GM12878 (cell line): ENCODE results near the gene ST7. TPM values are rescaled to one million over a fixed set of nuclear protein-coding genes. Genes with fewer than 3 reads are reported as not detected.

Source experiments
- ATAC-seq: fragments of 200-7000 bp; cut with Tn5 transposase; 3 replicates; pipeline ENCODE4 v1.9.1; 2020; ENCODE audit warnings: mild to moderate bottlenecking, moderate library complexity
- BruUV-seq: library from RNA; stranded (reverse); fragments of 400-500 nt; replicated peaks from 2 replicates; lab custom pipeline; 2021; lab: Mats Ljungman, UMichigan
- CTCF ChIA-PET: fragments of 300-600 bp; sonication (Branson Sonifier 250); formaldehyde crosslinking; extraction: SDS; loops from one replicate; lab custom pipeline; 2021; ENCODE audit warnings: inconsistent platforms; lab: Yijun Ruan, JAX
- POLR2A ChIA-PET: fragments of 350-600 bp; formaldehyde crosslinking; extraction: SDS; loops from one replicate; lab custom pipeline; 2021; ENCODE audit warnings: inconsistent platforms; lab: Charles Lee
- RAD21 ChIA-PET: fragments of 300-600 bp; sonication (Branson Sonifier 250); formaldehyde crosslinking; loops from one replicate; lab custom pipeline; 2023; ENCODE audit warnings: antibody characterized with exemption; ENCODE audit not compliant: unreplicated experiment; lab: Charles Lee
- SMC1A ChIA-PET: fragments of 300-600 bp; sonication (Branson Sonifier 250); formaldehyde crosslinking; loops from one replicate; lab custom pipeline; 2023; ENCODE audit not compliant: unreplicated experiment, uncharacterized antibody; lab: Charles Lee
- DNase-seq: peaks from one replicate; pipeline ENCODE4 v3.0.0-alpha.2; 2011; ENCODE audit warnings: low read depth, low spot score
- FAIRE-seq: peaks from 3 replicates; lab custom pipeline; 2011; peaks lifted over from hg19 to GRCh38; lab: Jason Lieb, UNC
- H2AFZ ChIP-seq: 2 replicates; pipeline ENCODE4 v1.6.0; 2011; ENCODE audit warnings: low read depth, low read length, control low read depth; ENCODE audit not compliant: control insufficient read depth
- H3K27ac ChIP-seq: 2 replicates; pipeline ENCODE4 v1.5.1; 2011; ENCODE audit warnings: control low read depth; ENCODE audit not compliant: control insufficient read depth, insufficient read depth
- H3K27me3 ChIP-seq, 2 experiments: replicated peaks in 1 of 2; 2 replicates each; pipeline versions ENCODE4 v1.6.0 to v1.6.1; 2011; ENCODE audit warnings: low read length in 1 of 2; ENCODE audit not compliant: control insufficient read depth in 2 of 2, insufficient read depth in 2 of 2
- H3K36me3 ChIP-seq, 2 experiments: 2 replicates each; pipeline ENCODE4 v1.5.1; 2011; ENCODE audit warnings: low read length in 1 of 2; ENCODE audit not compliant: control insufficient read depth in 2 of 2, insufficient read depth in 2 of 2
- H3K4me1 ChIP-seq: 2 replicates; pipeline ENCODE4 v1.6.1; 2011; ENCODE audit warnings: mild to moderate bottlenecking, low read length, moderate library complexity, mixed read lengths; ENCODE audit not compliant: control insufficient read depth, insufficient read depth
- H3K4me2 ChIP-seq: 2 replicates; pipeline ENCODE4 v1.6.0; 2011; ENCODE audit warnings: control low read depth; ENCODE audit not compliant: control insufficient read depth, insufficient read depth
- H3K4me3 ChIP-seq: fragments of 200-600 bp; sonication (generic); 2 replicates; pipeline ENCODE4 v1.5.1; 2016
- H3K79me2 ChIP-seq: 2 replicates; pipeline ENCODE4 v1.6.0; 2011; ENCODE audit warnings: low read length; ENCODE audit not compliant: control insufficient read depth, insufficient read depth
- H3K9ac ChIP-seq: 2 replicates; pipeline ENCODE4 v1.8.0; 2011; ENCODE audit warnings: low read length, control low read depth, mixed read lengths; ENCODE audit not compliant: control insufficient read depth, insufficient read depth
- H3K9me3 ChIP-seq: replicated peaks from 3 replicates; pipeline ENCODE4 v1.5.1; 2011; ENCODE audit warnings: mild to moderate bottlenecking, low read length; ENCODE audit not compliant: control insufficient read depth, insufficient read depth
- H4K20me1 ChIP-seq: 2 replicates; pipeline ENCODE4 v1.6.0; 2011; ENCODE audit not compliant: control insufficient read depth, insufficient read depth
- CHD1 ChIP-seq: IDR thresholded peaks from 2 replicates; pipeline ENCODE4 v1.6.1; 2012; ENCODE audit warnings: low read depth, low read length, improper control_type of control experiment
- CREM ChIP-seq: IDR thresholded peaks from 2 replicates; pipeline ENCODE4 v1.6.1; 2014; ENCODE audit warnings: antibody characterized with exemption, low read depth
- CTCF ChIP-seq, 3 experiments: IDR thresholded peaks in 2 of 3; conservative IDR thresholded peaks in 1 of 3; 2 replicates each; pipeline ENCODE4 v1.5.1; 2011; ENCODE audit warnings: low read depth in 3 of 3, low read length in 3 of 3, mild to moderate bottlenecking in 3 of 3, control low read depth in 2 of 3, moderate library complexity in 2 of 3, inconsistent platforms in 1 of 3, mixed read lengths in 1 of 3; ENCODE audit not compliant: control insufficient read depth in 2 of 3, insufficient read depth in 1 of 3; ENCODE audit errors: extremely low read depth in 1 of 3
- GATAD2B ChIP-seq: fragments of 450-650 bp; conservative IDR thresholded peaks from 2 replicates; pipeline ENCODE4 v1.6.1; 2017; ENCODE audit warnings: low read depth, mild to moderate bottlenecking, moderate library complexity
- JUND ChIP-seq: IDR thresholded peaks from 2 replicates; pipeline ENCODE4 v1.6.1; 2012; ENCODE audit warnings: low read depth, mild to moderate bottlenecking, low read length, improper control_type of control experiment, moderate library complexity
- NFXL1 ChIP-seq: fragments of 450-650 bp; IDR thresholded peaks from 2 replicates; pipeline ENCODE4 v1.6.1; 2017; ENCODE audit warnings: antibody characterized with exemption, mild to moderate bottlenecking, borderline replicate concordance
- NFYA ChIP-seq: IDR thresholded peaks from 2 replicates; pipeline ENCODE4 v1.6.1; 2011; ENCODE audit warnings: low read depth, mild to moderate bottlenecking, low read length, improper control_type of control experiment, borderline replicate concordance
- POLR2A ChIP-seq: IDR thresholded peaks from 2 replicates; pipeline ENCODE4 v1.6.1; 2011; ENCODE audit warnings: low read depth, mild to moderate bottlenecking, low read length
- RAD51 ChIP-seq: fragments of 450-650 bp; IDR thresholded peaks from 2 replicates; pipeline ENCODE4 v1.6.1; 2016; ENCODE audit warnings: moderate library complexity, mild to moderate bottlenecking, inconsistent platforms
- RB1 ChIP-seq: fragments of 450-650 bp; formaldehyde crosslinking; IDR thresholded peaks from 2 replicates; pipeline ENCODE4 v1.6.1; 2017; ENCODE audit warnings: mild to moderate bottlenecking, borderline replicate concordance
- SIX5 ChIP-seq: IDR thresholded peaks from 2 replicates; pipeline ENCODE4 v1.6.1; 2011; ENCODE audit warnings: mild to moderate bottlenecking, low read depth, low read length, moderate library complexity; ENCODE audit not compliant: severe bottlenecking
- SUPT20H ChIP-seq: IDR thresholded peaks from 2 replicates; pipeline ENCODE4 v1.6.1; 2011; ENCODE audit warnings: low read depth, mild to moderate bottlenecking, low read length, moderate library complexity, borderline replicate concordance; ENCODE audit not compliant: control insufficient read depth
- ZBTB4 ChIP-seq: fragments of 450-650 bp; formaldehyde crosslinking; IDR thresholded peaks from 2 replicates; pipeline ENCODE4 v1.4.0; 2022; ENCODE audit warnings: mild to moderate bottlenecking, moderate library complexity
- ZNF274 ChIP-seq: IDR thresholded peaks from one replicate; pipeline ENCODE4 v1.8.0; 2011; ENCODE audit not compliant: insufficient read length, insufficient read depth
- WGBS: methylation state at CpG from one replicate; pipeline ENCODE4 v1.1.6; 2016; ENCODE audit warnings: low lambda C conversion rate; ENCODE audit not compliant: insufficient replicate concordance, insufficient coverage; ENCODE audit errors: missing lambda C conversion rate; 5-methylcytosine and 5-hydroxymethylcytosine counted together
- in situ Hi-C: fragments of 300-500 bp; cut with MboI; formaldehyde crosslinking; loops from 9 replicates; pipeline ENCODE4 v1.14.3; 2018; ENCODE audit warnings: mixed read lengths
- intact Hi-C: fragments of 100-400 bp; cut with micrococcal nuclease; formaldehyde crosslinking; loops from one replicate; pipeline ENCODE4 v1.14.2; 2022; ENCODE audit not compliant: unreplicated experiment
- polyA plus RNA-seq, 11 experiments: library from polyadenylated mRNA; depleted of rRNA in 4 of 11; unstranded in 6 of 11; stranded (reverse) in 5 of 11; fragments of >200 nt; fragmentation: Nextera tagmentation in 4 of 11; fragmentation: Illumina TruSeq in 1 of 11; extraction: Ambion mirVana in 4 of 11; extraction: Trizol in 1 of 11; gene quantifications; 1 replicate in 1 of 11; 2 replicates in 10 of 11; pipeline versions ENCODE4 v1.2.1 to v1.2.3, GENCODE V29; 2011 to 2016; ENCODE audit warnings: inconsistent platforms in 2 of 11, missing spikeins in 2 of 11, low read depth in 1 of 11
- total RNA-seq, 4 experiments: library from RNA; depleted of rRNA in 3 of 4; stranded (reverse); fragments of >200 nt in 3 of 4; fragmentation: Illumina TruSeq in 1 of 4; extraction: Trizol in 1 of 4; gene quantifications; 2 replicates each; pipeline versions ENCODE4 v1.2.1 to v1.2.3, GENCODE V29; 2013 to 2021
- TF ChIP-seq, protein P1 (sequence below): IDR thresholded peaks from 2 replicates; pipeline ENCODE4 v1.6.1; 2012; ENCODE audit warnings: low read depth, low read length, improper control_type of control experiment

The ST7 gene
- total and polyA plus RNA-seq, 10 of the 15 experiments (the other 5 are each of a cell fraction or from before 2014, with no cell fraction given), result 27.7 to 76.4 (median 53.6) TPM

- TF ChIP-seq JUND, result no peak
- TF ChIP-seq, protein P1, sequence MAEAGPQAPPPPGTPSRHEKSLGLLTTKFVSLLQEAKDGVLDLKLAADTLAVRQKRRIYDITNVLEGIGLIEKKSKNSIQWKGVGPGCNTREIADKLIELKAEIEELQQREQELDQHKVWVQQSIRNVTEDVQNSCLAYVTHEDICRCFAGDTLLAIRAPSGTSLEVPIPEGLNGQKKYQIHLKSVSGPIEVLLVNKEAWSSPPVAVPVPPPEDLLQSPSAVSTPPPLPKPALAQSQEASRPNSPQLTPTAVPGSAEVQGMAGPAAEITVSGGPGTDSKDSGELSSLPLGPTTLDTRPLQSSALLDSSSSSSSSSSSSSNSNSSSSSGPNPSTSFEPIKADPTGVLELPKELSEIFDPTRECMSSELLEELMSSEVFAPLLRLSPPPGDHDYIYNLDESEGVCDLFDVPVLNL, result no peak
- TF ChIP-seq NFXL1, result no peak
- TF ChIP-seq SIX5, result no peak
- TF ChIP-seq RAD51, result no peak
- no peak for TF ChIP-seq CREM
- no peak for TF ChIP-seq NFYA
- no peak for TF ChIP-seq RB1
- TF ChIP-seq ZNF274, result no peak
- no peak for TF ChIP-seq CHD1
- no peak for TF ChIP-seq SUPT20H
- no peak for TF ChIP-seq CTCF (IDR thresholded peaks at IDR 0.05 in 2 of 3, conservative IDR thresholded peaks at IDR 0.05 in 1 of 3; ENCODE audit: control insufficient read depth in 2 of 3, extremely low read depth in 1 of 3, insufficient read depth in 1 of 3, low read depth in 3 of 3, low read length in 3 of 3)
- no peak for TF ChIP-seq ZBTB4 (CRISPR knock-in tag)
- TF ChIP-seq POLR2A, result no peak
- no peak for TF ChIP-seq GATAD2B
- H3K4me1 ChIP-seq, result peaks cover 18% of the 10 kb centered on the region
- FAIRE-seq, result no peak
- ChIA-PET SMC1A (interaction anchor here (0.7 to 0.9 kb wide), 2 partner anchors 55 to 77 kb away, joined by 3 read pairs; no protein-coding TSS in a partner anchor), POLR2A (interaction anchor here (0.7 kb wide), 1 partner anchor 14 kb away, joined by 6 read pairs; no protein-coding TSS in a partner anchor), CTCF (no interaction called here), RAD21 (no interaction called here)
- no peak for DNase-seq
- peaks cover 0 to 4% of the 10 kb centered on the region in 2 experiments; a peak in 3 of 4 replicates for H3K36me3 ChIP-seq
- no peak overlapping the region for H3K27ac ChIP-seq
- in situ Hi-C loops (no loop called here), intact Hi-C loops (no loop called here)
- WGBS, result 83% methylated on average over 3 of the region's 3 CpGs
- peaks cover 42% of the 10 kb centered on the region for H3K79me2 ChIP-seq
- no peak overlapping the region for H2AFZ ChIP-seq
- no peak overlapping the region for H3K9ac ChIP-seq
- H4K20me1 ChIP-seq, result no peaks in the 10 kb centered on the region
- no peaks in the 10 kb centered on the region for H3K27me3 ChIP-seq
- BruUV-seq, result no TSS peak
- H3K4me2 ChIP-seq, result no peak overlapping the region
- no peak for ATAC-seq
- no peaks in the 10 kb centered on the region; the same call in 1 of the 3 replicates for H3K9me3 ChIP-seq
- no peak overlapping the region for H3K4me3 ChIP-seq
Measured at GRCh38 chr7:117065571-117066150, 112.4 kb downstream of the ST7 start.
